GM21576 (cell line): Measurements from ENCODE around the gene SNX21.
"Not testable (repeated sequence)": the region's sequence is repeated elsewhere in the genome, so short reads cannot be mapped to it uniquely, and the experiment has no call there.

Experiments
- ATAC-seq: cut with Tn5 transposase; IDR thresholded peaks from one replicate; pipeline ENCODE4 v1.9.1; 2021; ENCODE audit warnings: mild to moderate bottlenecking, moderate library complexity; ENCODE audit not compliant: unreplicated experiment

The SNX21 gene

DNA sequence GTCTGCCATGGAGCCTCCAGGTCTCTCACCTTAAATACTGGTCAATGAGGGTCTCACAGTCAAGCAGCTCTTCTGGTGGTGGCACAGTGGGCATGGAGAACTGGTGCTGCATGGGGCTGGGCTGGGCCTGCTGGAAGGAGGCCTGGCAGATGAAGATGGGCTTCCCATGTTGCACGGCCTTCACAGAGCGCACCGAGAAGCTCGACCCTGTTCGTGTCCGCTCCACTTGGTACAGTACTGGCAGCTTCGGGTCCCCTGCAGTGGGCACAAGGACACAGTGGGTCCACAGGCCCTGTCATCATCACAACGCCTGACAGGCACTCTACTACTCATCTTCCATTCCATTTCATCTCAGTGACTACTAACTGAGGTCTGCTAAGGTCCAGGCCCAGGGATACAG, 14.8 kb downstream of the SNX21 start:
- ATAC-seq = no peak

DNA sequence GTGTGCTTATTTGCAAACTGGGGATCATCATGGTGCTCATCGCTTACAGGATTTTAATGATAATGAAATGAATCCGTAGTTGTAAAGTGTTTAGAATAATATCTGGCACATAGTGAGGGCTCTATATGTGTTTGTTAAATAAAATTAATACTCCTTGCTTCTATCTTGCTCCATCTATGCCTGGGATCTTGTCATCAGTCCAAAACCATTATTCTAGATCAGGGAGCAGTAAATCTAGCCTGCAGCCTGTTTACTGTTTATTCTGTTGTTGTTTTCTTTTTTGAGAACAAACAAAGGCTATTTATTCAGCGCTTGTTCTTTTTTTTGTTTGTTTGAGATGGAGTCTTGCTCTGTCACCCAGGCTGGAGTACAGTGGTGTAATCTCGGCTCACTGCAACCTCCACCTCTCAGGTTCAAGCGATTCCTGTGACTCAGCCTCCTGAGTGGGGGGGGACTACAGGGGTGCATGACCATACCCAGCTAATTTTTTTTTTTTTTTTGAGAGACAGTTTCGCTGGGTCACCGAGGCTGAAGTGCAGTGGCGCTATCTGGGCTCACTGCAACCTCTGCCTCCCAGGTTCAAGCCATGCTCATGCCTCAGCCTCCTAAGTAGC, 15.5 kb downstream of the SNX21 start:
- no peak for ATAC-seq

DNA sequence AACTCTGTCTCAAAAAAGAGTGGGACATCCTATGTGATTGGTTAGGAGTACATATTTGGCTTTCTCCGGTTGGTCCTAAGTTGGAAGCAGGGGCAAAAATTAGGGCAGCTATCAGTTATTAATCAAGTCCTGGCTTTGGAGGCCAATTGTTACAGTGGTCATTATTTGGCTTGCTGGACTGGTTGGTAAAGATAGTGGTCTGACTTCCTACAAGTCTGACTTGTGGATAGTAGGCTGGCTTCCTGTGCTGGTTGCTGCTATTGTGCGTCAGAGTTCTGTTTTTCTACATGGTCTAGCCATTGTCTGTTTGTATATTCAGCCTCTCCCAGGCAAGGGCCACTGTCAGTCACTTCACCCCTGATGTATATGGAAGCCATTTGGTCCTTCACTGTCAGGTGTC, 16.6 kb downstream of the SNX21 start:
- no peak for ATAC-seq

DNA sequence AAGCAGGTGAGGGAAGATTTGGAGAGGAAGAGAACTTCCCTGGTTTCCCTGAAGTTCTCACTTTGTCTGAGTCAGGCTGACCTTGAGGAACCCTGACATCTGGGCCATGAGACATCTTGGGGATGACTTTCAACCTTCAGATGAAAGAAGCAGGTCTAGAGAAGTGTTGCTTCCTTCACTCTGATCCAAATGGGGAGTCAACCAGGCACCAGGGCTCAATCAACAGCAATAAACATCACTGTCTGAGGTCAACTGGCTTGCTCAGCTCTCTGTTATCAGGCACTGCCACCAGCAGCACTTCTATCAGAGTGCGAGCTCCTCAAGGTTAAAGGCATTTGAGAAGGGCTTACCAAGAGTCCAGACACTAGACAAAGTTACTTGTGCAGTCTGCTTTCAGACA, 17.3 kb downstream of the SNX21 start:
- ATAC-seq = no peak

DNA sequence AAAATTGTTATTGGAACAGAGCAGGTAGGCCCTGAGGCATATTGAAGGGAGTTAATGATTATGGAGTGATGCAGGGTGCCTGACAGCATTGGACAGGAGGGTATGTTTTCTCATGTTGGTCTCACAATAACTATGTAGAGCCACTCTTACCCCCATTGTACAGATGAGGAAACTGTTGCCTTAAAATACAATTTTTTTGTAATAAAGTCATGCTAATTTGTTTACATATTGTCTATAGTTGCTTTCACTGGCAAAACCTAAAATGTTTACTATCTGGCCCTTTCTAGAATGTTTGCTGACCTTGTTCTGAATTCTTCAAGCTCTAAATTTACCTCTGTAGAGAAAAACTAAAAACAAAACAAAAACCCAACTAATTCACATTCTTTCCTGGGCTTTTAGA, 17.9 kb downstream of the SNX21 start:
- ATAC-seq = no peak

DNA sequence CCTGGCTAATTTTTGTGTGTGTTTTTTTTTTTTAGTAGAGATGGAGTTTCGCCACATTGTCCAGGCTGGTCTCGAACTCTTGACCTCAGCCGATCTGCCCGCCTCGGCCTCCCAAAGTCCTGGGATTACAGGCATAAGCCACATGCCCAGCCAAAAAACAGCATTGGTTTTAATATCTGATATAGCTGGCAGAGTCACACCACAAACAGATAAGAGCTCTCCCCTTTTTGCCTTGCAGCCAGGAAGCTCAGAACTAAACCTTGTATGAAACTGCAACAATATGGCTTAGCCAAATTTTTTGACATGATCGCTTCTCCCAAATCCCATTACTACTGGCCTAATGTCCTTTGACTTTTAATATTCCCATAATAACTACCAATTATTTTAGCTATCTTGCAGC, 18.7 kb downstream of the SNX21 start:
- no peak for ATAC-seq

DNA sequence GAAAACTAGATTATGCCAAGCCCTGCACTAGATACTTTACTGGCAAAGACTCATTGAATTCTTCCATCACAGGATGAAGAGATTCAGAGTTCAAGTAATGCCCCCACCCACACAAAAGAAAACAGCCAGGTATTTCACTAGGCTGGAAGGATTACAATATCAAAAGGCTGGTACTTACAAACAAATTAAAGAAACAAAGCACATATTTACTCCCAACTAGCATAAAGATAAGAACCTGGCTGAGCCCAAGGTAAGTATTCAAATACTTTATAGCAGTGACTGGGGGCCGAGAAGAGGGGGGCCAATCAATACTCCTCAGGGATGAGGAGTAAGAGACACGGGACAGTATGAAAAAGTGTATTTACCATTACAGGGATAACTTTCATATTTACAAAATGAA, 19.9 kb downstream of the SNX21 start:
- ATAC-seq = no peak

DNA sequence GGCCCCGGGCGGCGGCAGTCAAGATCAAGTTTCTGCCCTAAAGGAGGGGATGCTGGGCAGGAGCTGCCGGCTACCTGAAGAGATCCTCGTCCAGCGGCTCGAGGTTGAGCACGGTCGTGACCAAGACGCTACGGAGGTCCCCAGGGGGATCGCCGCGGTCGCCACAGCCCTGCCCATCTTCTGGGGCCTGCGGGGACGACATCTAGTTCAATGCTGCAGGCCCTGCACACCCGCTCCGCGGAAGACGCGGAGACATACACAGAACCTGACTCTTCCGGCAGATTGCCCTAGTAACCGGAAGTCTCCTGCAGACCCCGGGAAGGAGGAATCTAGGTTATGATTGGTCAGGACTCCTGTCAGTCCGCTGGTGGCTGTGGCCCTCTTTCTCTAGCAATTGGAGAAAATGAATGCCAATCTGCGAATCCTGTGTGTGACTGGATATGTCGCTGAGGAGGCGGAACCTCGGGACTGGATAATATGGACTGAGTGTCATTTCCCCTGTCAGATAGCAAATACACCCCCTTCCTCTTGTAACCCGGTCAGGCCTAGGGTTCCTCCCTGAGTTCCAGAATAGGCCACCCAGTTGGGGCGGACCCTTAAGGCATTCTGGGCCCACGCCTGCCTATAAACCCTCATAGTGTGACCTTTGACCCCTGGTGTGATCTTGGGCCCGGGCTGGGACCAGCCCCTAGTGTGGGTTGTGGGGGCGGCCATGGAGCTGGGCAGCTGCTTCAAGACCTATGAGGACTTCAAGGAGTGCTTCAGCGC, 23.7 kb downstream of the SNX21 start, which contains the start of the genes ACOT8 and ZSWIM3:
ACOT8 (minus strand) TSS at position 279 of the 768 bp plus-strand sequence; CDS start at position 202, 77 bp downstream.
ZSWIM3 (plus strand) TSS at position 501 of the 768 bp plus-strand sequence; CDS start at position 713, 212 bp downstream.
- peak; percentile 95 for ATAC-seq

DNA sequence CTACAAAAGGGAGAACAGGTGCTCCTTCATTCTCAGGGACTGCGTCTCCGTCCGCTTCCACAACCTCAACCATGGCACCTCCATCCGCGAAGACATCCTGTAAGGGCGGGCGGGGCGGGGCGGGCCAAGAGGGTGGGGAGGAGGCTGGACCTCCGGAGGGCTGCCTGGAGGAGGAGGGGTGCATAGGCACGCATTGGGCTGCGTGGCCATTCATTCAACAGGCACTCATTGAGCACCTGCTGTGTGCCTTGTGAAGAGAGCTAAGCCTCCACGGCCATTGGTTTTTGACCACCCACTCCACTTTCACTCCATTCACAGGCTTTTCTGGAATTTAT, 24.2 kb downstream of the SNX21 start:
- ATAC-seq = peak; percentile 10

DNA sequence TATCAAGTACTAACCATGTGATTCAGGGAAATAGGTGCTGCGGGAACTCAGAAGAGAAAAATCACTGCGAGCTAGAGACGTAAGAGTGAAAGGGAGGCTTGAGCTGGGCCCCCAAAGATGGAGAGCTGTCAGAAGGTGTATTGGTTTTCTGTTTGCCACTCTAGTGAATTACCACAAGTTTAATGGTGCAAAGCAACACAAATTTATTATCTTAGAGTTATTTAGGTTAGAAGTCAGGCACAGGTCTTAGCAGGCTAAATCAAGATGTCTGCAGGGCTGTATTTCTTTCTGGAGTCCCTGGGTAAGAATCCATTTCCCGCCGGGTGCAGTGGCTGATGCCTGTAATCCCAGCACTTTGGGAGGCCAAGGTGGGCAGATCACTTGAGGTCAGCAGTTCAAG, 26.3 kb downstream of the SNX21 start:
- ATAC-seq = no peak

DNA sequence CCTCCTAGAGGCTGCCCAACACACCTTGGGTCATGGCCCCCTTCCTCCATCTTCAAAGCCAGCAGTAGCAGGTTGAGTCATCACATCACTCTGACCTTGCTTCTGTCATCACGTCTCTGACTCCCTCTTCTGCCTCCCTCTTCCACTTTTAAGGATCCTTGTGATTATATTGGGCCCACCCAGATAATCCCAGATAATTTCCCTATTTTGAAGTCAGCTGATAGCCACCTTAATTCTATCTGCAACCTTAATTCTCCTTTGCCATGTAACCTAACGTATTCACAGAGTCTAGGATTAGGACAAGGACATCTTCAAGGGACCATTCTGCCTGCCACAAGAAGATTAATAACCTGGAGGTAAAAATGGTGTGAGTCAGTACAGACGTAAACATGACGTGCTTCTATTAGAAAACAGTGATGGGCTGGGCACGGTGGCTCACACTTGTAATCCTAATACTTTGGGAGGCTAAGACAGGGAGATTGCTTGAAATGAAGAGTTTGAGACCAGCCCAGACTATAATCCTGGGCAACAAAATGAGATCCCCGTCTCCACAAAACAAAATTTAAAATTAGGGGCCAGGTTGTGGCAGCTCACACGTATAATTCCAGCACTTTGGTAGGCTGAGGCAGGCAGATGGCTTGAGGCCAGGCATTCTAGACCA, 27.1 kb downstream of the SNX21 start:
- no peak for ATAC-seq

DNA sequence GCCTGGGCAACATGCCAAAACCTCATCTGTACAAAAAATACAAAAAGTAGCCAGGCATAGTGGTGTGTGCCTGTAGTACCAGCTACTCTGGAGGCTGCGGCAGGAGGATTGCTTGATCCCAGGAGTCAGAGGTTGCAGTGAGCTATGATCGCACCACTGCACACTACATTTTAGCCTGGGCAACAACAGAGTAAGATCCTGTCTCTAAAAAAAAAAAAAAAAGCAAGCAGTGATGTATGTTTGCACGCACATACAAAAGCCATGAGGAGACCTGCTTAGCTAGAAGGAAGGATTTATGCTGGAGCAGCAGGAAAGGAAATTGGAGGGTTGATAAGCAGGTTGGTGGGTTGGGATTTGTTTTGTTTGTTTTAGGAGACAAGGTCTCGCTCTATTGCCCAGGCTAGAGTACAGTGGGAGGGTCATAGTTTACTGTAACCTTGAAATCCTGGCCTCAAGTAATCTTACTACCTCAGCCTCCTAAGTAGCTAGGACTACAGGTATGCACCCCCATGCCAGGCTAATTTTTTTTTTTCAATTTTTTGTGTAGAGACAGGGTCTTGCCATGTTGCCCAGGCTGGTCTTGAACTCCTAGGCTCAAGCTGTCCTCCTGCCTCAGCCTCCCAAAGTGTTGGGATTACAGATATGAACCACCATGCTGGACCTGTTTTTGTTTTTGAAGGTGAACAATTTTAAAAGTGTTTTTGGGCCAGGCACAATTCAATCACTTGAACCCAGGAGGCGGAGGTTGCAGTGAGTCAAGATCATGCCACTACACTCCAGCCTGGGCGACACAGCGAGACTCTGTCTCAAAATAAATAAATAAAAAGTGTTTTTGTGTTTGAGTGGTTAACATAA, 27.8 kb downstream of the SNX21 start:
- ATAC-seq = no peak

DNA sequence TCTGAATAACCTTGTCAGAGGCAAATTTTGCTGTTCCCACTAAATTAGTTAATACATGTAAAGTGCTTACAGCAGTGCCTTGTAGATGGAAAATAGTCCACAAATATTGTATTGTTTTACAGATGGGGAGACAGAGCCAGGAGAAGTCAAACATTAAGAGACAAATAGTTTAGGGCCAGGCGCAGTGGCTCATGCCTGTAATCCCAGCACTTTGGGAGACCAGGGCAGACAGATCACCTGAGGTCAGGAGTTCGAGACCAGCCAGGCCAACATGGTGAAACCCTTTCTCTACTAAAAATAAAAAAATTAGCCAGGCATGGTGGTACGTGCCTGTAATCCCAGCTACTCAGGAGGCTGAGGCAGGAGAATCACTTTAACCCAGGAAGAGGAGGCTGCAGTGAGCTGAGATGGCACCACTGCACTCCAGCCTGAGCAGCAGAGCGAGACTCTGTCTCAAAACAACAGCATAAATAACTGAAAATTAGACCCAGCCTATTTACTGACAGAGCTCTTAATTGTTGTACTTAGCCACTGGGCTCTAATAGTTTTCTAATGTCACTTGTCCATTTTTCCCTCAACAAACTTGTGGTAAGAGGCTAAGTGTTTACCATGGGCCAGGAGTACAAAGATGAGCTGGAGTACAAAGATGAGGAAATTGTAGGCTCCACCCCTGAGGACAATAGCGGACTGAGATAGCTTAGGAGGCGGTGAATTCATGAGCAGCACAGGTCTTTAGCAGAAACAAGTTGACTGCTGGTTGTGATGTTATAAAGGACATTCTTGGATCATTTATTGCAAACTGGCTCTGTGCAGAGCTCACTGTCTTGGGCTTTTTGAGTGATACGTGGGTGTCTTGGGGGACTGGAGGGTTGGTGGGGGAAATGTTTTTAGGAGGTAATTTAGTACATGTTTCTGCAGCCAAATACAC, 30.2 kb downstream of the SNX21 start:
- ATAC-seq = no peak

DNA sequence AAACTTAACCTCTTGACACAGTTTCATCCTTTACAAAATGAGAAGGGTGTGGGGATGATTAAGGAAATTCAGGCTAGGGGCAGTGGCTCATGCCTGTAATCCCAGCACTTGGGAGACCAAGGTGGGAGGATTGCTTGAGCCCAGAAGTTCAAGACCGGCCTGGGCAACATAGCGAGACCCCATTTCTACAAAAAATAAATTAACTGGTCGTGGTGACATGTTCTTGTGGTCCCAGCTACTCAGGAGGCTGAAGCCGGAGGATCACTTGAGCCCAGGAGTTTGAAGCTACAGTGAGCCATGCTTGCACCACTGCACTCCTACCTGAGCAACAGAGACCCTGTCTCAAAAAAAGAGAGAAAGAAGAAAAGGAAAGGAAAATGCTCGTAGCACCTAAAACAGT, 32.9 kb downstream of the SNX21 start:
- no peak for ATAC-seq

DNA sequence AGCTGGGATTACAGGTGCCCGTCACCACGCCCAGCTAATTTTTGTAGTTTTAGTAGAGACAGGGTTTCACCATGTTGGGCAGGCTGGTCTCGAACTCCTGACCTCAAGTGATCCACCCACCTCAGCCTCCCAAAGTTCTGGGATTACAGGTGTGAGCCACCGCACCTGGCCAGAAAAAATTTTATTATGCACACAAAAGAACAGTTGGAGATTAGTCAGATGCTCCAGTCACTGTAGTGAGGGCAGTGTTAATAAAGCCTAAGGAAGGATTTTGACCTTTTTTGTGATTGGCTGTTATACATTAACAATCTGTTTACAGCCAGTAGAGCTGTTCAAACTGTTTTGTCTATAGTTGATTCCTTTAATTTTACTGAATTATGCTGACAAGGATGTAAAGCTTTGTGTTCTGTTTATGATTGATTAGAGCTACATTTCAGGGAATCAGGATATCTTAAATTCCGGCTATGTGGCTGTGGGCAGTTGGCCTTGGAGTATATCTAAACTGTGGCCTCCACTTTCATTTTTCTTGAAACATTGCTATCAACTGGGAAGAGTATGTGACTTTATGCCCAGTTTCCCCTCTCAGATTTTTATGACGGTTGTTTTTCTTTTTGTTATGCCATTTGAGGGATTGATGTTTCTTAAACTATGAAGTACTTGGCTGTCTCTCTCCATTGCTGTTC, 33.7 kb downstream of the SNX21 start:
- no peak for ATAC-seq

DNA sequence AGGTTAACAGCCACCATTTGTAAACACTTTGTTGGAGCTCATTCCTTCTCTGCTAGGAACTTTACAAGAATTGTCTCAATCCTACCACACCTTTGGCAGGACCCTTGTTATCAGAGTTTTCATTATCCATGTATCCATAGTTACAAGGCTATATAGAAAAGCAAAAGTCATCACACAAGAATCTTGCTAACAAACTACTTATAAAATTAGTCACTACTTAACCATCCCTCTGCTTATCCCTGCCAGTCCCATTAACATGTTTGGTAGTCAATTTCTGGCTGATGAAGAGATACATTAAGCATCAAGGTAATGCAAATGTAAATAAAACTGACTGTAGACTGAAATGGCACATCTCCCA, 34.2 kb downstream of the SNX21 start:
- no peak for ATAC-seq

DNA sequence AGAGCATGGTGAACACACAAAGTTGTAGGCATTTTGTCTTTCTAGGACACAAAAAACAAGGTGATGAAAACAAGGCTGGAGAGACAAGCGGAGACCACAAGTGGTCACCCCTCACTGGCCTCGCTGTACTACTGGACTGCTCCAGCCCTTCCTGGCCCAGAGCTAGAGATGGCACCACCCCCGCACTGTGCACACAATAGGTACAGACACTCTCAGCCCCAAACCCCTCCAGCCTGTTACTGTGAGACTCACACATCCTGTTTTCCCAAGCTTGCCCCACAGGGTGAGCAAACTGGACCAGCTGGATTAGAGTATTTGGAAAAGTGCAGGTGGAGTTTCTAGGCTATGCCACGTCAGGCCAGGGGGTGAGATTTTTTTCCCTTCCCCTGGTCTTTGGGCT, 39.0 kb downstream of the SNX21 start:
- no peak for ATAC-seq

DNA sequence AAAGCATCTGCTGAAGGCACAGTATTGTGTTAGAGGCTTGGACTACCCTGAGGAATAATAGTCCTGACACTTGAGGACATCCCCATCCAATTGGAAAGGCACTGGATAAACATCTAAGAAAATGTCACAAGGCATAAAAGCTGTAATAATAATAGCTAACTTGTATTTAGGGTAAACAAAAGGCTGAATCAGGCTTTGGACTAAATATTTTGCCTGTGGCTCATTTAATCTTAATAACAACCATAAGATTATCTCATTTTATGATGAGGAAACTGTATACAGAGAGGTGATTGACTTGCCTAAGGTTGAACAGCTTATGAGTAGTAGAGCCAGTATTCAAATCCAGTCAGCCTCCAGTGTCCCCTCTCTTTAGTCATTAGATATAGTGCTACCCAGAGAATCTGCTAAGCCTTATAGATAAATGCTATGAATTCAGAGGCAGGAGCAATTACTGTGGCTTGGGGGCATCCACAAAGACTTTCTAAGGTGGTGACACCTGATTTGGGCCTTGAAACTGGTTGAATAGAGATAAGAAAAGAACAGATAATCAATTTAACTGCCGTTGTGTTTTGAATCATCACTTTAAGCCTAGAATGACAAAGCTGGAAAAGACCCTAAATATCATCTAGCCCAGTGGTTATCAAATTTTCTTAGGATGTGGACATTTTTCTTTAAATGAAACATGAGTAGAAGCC, 40.0 kb downstream of the SNX21 start:
- ATAC-seq = no peak

DNA sequence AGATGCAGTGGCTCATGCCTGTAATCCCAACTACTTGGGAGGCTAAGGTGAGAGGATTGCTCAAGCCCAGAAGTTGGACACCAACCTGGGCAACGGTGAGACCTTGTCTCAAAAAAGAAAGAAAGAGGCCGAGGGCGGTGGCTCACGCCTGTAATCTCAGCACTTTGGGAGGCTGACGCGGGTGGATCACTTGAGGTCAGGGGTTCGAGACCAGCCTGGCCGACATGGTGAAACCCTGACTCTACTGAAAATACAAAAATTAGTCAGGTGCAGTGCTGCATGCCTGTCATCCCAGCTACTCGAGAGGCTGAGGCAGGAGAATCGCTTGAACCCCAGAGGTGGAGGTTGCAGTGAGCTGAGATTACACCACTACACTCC, 40.5 kb downstream of the SNX21 start:
- ATAC-seq = not testable (repeated sequence)
